NCI-H2227 treated with DMSO at 0.1 percent for 48 hours (cell line): ENCODE measurements around the gene PCK2.

Experiments used
- DNase-seq: peaks from one replicate; lab custom pipeline; 2025; lab: John Stamatoyannopoulos, UW

The PCK2 gene

GRCh38 chr14:24060984-24061913, 32.9 kb upstream of the PCK2 start:
- DNase-seq: no peak

GRCh38 chr14:24062216-24062980, 31.7 kb upstream of the PCK2 start:
- DNase-seq: no peak

DNA sequence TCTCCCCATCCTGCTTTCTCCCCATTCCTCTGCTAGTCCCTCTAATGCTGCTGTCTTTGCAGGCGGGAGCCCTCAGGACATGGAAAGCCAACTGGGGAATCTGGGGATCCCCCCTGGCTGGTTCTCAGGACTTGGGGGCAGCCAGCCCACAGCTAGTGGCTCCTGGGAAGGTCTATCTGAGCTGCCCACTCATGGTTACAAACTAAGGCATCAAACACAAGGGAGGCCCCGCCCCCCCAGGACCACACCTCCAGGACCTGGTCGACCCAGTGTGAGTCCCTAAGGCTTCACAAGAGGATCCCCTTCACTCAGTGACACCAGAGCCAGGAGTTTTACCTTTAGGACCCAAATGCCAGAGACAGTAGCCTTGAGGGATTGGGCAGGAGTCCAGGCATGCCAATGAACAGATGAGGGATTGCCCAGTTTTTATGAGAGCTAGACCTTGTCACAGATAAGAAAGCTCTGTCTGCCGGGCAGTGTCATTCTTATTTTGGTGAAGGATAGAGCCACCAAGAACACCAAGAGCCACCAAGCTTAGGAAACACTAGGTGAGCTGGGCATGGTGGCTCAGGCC, 30.8 kb upstream of the PCK2 start:
- no peak for DNase-seq

DNA sequence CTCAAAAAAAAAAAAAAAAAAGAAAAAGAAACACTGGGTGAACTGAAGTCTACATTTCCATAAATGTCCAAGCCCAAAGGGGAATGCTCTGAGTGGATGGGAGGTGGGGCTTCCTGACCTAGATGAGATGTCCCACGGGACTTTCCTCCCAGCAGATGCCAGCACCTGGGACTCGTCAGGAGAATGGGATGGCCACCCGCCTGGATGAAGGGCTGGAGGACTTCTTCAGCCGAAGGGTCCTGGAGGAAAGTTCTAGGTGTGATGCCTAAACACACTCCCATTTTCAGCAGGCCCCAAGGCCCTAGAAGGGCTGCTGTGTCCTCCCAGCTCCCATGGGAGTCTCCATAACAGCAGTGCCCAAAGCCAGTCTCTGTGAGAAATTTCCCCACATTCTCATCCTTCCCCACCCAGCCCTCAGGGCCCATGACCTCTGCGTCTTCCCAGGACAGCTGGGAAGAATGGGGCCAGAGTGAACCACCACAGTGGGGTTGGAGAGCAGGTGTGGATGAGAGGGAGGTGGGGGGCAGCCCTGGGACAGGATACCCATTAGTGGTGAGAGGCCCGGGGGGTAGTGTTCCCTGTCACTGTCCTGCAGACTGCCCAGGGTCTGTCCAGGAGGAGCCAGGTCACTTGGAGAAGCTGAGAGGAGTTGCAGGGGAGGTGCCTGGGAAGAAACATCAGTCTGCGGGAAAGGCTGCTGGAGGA, 29.9 kb upstream of the PCK2 start:
- no peak for DNase-seq

DNA sequence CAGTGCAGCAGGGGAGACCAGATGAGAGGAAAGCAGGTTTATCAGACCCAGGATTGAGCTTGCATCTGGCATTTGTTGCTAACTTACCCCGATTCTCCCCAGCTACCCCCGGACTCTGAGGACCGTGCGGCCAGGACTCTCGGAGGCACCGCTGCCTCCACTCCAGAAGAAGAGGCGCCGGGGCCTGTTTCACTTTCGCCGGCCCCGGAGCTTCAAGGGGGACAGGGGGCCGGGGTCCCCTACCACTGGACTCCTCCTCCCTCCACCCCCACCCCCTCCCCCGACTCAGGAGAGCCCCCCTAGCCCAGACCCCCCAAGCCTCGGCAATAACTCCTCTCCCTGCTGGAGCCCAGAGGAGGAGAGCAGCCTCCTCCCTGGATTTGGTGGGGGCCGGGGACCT, 29.3 kb upstream of the PCK2 start:
- no peak for DNase-seq

GRCh38 chr14:24065408-24065807, 28.7 kb upstream of the PCK2 start:
- DNase-seq: no peak

DNA sequence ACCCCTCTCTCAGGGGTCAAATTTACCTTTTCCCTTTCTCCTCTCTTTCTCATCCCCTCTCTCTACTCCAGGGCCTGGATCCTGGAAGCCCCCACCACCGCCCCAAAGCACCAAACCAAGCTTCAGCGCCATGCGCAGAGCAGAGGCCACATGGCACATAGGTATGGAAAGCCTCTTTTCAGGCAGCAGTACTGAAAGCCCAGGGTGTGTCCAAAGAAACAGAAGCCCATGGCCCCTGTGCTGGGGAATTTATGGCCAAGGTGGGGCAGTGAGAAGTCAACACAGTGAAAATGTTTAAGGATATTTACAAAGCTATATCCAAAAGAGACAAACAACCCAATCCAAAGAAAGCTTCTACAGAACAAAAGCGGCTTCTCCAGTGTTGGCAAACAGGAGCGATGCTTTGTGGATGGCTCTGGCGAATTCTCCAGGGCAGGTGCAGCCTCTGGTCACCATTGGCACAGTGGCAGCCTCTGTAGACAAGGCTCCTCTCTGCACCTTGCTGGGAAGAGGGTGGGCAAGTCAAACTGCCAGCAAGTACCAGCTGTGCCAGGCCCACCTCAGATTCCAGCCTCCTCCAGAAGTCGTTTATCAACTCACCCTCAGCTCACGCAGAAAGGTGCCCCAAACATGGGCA, 27.5 kb upstream of the PCK2 start:
- DNase-seq: no peak

DNA sequence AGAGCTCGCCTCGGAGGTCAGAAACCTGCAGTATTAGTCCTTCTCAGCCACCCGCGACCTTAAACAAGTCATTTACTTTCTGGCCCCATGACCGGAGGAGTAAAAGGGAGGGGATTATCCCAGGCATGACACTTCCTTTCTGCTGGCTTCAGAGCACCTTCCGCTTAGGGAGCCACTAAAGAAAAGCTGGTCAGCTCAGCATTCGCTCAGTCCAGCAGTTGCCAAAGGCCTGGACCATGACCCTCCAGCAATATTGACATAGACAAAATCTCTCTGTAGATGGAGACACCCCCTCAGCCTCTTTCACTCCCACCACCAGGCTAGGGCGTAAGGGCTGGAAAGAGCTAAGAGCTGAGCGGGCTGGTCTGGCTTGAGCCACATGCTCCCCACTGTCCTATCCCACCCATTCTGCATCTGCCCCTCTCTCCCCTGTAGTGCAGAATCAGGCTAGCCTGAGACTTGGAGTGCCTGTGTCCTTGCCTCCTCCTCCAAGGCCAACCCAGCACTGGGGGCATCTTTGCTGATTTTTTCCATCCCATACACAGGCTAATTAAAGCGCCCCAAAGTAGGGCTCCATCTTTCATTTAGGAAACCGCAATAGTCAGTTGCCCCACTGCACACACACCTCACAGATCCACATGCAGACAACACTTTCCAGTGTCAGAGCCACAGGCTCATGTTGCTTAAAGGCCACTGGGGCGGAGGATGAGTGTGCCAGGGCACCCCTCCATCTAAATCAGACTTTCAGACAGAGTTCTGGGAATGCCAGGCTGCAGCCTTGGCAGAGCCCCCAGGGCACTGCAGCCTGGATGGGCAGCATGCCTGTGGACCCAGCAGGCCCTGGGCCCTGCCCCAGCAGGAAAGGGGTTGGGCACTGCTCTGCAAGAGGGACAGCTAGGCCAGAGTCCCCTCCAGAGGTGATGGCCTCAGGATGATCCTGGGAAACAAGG, 26.7 kb upstream of the PCK2 start:
- DNase-seq: no peak

- no peak for DNase-seq
Measured at GRCh38 chr14:24068711-24069410, 25.2 kb upstream of the PCK2 start.

DNA sequence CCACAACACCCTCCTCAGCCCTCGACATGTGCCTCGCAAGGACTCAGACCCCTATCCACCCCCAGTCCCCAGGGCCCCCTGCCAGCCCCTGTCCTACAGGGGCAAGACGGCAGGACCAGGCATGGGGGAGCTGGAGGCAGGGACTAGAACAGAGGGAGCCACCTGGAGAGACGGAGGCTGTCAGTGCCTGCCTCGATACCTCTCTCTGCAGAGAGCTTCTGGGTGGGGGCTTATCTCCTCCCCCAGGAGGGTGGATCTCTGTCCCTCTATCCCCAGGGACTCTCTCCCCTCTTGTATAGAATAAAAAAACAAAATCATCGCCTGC, 24.7 kb upstream of the PCK2 start:
- no peak for DNase-seq

DNA sequence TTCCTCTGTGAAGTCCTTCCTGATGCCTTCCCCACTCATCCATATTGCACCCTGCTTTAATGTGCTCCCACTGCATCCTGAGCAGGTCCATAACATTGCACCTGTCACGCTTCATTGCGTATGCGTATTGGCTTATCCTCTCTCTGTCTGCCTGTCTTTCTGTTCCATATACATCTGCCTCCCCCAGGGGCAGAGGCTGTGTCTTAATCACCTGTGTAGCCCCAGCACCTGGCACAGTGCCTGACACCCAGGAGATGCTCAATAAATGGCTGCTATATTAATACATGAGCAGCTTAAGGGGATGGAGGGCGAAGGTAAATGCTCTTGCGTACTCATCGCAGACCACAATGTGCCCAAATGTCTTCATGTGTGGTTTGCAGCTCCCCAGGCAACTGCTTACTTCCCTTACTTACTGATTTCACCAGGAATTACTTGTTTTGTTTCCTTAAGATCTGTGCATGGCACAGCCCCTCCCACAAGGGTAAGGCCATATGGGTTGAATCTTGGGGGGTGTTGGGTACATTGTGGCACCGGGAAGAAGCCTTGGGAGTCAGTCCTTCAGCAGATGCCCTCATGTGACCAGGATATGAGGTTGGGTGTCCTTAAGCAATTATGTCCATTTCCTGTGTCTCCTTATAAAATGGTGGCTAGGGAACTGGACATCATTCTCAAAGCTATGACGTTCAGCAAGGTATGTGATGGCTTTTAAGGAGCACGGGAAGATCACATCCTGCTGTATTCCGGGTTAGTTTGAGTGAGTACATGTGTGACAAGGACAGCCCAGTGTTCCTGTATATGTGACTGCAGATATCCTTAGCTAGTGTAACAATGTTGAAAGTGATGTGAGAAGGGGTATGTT, 23.6 kb upstream of the PCK2 start:
- DNase-seq: no peak

DNA sequence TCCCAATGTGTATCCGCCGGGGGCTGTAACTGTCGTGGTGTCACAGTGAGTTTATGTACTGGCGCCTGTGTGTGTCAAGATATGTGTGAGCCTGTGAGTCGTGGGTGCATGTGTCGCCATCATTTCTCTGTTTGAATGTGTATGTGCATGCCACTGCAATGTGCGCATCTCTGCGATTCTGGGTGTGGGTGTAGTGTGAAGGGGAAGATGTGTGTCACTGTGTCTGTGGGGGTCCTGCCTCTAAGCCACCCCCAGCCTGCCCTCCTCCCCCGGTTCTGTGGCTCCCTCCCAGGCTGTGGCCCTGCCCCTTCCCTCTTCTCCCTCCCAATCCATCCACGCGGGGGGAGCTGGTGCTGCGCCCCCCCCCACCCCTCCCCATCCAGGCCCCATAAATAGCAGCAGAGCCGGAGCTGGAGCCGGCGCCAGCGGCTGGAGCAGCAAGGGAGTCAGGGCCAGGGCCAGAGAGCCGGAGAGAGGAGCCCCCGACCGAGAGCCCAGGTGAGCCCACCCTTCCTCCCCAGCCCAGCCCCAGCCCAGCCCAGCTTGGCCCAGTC, 22.9 kb upstream of the PCK2 start, which contains the start of gene CPNE6:
TSS of gene CPNE6 (plus strand) at position 419 of the 554 bp plus-strand sequence. CDS start 1,375 bp downstream, outside the sequence.
- DNase-seq: no peak

DNA sequence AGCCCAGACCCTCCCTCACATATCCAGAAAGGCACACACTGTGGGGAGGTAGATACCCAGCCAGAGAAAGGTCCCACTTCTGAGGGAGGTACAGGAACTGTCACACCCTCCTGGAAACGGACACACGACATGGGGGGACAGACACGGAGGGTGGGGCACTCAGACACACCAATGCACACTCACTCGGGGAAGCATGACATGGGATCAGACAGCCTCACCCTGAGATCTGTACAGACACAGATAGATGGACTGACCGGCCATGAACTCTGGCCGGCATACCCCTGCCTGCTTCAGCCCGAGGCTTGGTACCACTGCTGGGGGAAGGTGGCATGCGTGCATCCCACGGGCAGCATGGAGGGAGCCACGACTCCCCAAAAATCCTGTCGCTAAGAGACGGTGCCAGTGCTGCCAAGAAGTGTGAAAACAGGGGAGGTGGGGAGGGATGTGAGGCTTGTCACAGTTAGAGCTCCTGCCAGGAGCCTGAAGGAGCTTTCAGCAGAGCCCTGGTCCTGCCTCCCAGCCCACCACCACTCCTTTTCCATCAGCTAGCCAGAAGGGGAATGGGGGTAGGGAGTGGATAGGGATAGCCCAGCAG, 22.2 kb upstream of the PCK2 start:
- DNase-seq: no peak

DNA sequence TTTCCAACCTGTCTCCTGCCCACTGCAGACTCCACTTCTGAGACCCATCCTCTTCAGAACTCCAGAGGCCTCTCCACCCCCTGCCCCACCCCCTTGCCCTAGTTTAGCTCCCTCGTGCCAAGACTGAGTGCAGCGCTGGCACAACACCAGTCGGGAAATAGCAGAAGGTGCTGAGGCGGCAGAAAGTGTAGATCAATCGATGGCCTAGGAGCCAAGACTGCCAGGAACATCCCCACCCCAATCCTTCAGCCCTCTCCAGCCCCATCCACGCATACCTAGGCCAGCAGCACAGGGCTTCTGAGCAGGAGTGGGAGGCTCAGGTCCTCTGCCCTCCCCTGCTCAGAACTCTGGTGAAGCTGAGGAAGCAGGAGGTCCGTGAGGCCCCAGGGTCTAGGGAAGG, 21.7 kb upstream of the PCK2 start:
- no peak for DNase-seq

DNA sequence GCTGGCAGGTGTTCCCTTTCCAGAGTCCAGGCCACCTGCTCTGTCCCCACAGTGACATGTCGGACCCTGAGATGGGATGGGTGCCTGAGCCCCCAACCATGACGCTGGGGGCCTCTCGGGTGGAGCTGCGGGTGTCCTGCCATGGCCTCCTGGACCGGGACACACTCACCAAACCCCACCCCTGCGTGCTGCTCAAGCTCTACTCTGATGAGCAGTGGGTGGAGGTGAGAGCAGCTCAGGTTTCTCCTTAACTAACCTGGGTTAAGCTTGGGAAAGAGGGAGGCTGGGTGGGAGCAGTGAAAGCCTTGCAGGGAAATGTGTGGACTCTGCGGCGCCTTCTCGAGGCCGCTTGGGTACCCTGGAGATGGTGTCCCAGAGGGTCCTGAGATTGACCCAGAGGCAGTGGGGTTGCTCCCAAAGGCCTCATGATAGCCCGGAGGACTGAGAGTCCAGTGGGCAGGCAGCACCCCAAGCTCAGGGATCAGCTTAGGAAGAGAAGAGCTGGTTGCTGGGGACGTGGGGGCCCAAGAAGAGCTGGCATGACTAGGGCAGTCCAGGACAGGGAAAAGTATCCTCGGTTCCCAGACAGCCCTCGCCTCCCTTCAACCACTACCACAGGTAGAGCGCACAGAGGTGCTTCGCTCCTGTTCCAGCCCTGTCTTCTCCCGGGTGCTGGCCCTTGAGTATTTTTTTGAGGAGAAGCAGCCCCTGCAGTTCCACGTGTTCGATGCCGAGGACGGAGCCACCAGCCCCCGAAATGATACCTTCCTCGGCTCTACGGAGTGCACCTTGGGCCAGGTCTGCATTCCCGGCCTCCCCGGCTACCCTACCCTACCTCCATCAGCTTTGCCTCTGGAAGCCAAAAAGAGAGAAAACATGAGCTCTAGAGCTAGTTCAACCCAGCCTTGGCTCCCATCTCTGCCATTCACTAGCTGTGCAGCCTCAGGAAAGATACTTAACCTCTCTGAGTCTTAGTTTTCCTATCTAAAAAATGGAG, 20.9 kb upstream of the PCK2 start:
- DNase-seq: no peak

GRCh38 chr14:24074625-24075484, 19.3 kb upstream of the PCK2 start:
- DNase-seq: no peak
